ENCODE results near the gene NUMB.
A peak's percentile ranks its signal among the peaks of the same experiment; 100 is the strongest.

NUMB gene

GRCh38 chr14:73252491-73253322 lies 205.6 kb downstream of the NUMB start:
- Histone ChIP-seq H3K4me3 (ENCODE audit: low read length in 2 of 2) (no peak overlapping the region), H3K23ac (ENCODE audit: low read depth, low read length, poor library complexity) (peak overlapping the region; percentile 81), H2BK15ac (ENCODE audit: low read length) (no peak overlapping the region), H3K9ac (ENCODE audit: low read depth, low read length, poor library complexity) (no peak overlapping the region), H3K4ac (ENCODE audit: low read length) (no peak overlapping the region), H3K36me3 (replicated peaks in 1 of 2; ENCODE audit: control insufficient read depth in 2 of 2, insufficient read depth in 2 of 2, low read length in 2 of 2) (peaks cover 0 to 17% of the 10 kb centered on the region in 2 donors), H2BK120ac (ENCODE audit: low read depth, low read length) (no peak overlapping the region), H3K18ac (ENCODE audit: low read length) (peak overlapping the region; percentile 51), H2BK5ac (ENCODE audit: low read length) (no peak overlapping the region), H2BK12ac (ENCODE audit: low read length) (no peak overlapping the region), H3K4me2 (ENCODE audit: insufficient read depth, low read length, poor library complexity, severe bottlenecking) (no peak overlapping the region), H4K8ac (ENCODE audit: low read depth, low read length) (no peak overlapping the region), H3K27ac (replicated peaks; ENCODE audit: low read length) (no peak overlapping the region), H4K91ac (ENCODE audit: low read depth, low read length, poor library complexity) (peak overlapping the region; percentile 6), H3K27me3 (ENCODE audit: control insufficient read depth in 3 of 3, insufficient read depth in 3 of 3, low read depth in 1 of 3, low read length in 3 of 3) (no peaks in the 10 kb centered on the region), H3K79me1 (ENCODE audit: low read depth, low read length) (peaks cover 8% of the 10 kb centered on the region), H3K4me1 (ENCODE audit: control insufficient read depth in 2 of 2, insufficient read depth in 1 of 2, low read depth in 1 of 2, low read length in 2 of 2) (peaks cover 0 to 6% of the 10 kb centered on the region in 2 donors), H2AK5ac (ENCODE audit: low read depth, low read length) (peak overlapping the region; percentile 14), H3K9me3 (replicated peaks in 1 of 2; ENCODE audit: control insufficient read depth in 2 of 2, insufficient read depth in 1 of 2, low read depth in 1 of 2, low read length in 2 of 2) (peaks cover 0 to 2% of the 10 kb centered on the region in 2 donors), H3K14ac (ENCODE audit: low read length) (peak overlapping the region; percentile 12), H2AFZ (ENCODE audit: low read length) (no peak overlapping the region)
- DNase-seq (ENCODE audit: low spot score): no peak
- no CpG with 5 or more reads among the region's 29 CpGs for WGBS, 2 donors (ENCODE audit: extremely low coverage in 2 of 2, insufficient read length in 2 of 2, insufficient replicate concordance in 1 of 2)

DNA sequence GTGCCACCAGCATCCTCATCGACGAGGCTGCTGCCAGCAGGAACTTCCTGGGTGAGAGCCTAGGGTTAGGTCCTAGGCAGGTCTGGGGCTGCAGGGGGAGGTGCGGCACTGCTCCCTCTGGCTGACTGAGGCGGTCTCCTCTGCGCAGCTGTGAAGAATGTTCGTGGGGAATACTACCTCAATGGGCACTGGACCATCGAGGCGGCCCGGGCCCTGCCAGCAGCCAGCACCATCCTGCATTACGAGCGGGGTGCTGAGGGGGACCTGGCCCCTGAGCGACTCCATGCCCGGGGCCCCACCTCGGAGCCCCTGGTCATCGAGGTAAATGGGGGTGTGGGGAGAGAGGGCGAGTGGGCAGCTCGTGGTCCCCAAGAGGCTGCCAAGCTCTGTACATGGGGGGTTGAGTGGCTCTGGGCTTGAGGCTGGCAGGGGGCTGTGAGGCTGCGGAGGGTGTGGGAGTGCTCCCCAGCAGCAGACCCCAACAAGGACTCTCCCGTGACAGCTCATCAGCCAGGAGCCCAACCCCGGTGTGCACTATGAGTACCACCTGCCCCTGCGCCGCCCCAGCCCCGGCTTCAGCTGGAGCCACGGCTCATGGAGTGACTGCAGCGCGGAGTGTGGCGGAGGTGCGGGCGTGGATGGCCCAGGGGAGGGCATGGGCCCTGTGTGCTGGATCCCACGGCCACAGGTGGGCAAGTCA lies 206.7 kb downstream of the NUMB start:
- H3K27ac ChIP-seq (replicated peaks; ENCODE audit: low read length): no peak overlapping the region
- H2AK5ac ChIP-seq (ENCODE audit: low read depth, low read length): peak overlapping the region; percentile 56
- peak overlapping the region; percentile 71 for H3K14ac ChIP-seq (ENCODE audit: low read length)
- peaks cover 12% of the 10 kb centered on the region for H3K79me1 ChIP-seq (ENCODE audit: low read depth, low read length)
- H3K9me3 ChIP-seq (replicated peaks in 1 of 2; ENCODE audit: control insufficient read depth in 2 of 2, insufficient read depth in 1 of 2, low read depth in 1 of 2, low read length in 2 of 2): peaks cover 0 to 2% of the 10 kb centered on the region in 2 donors
- H4K91ac ChIP-seq (ENCODE audit: low read depth, low read length, poor library complexity): no peak overlapping the region
- no peaks in the 10 kb centered on the region for H3K27me3 ChIP-seq (ENCODE audit: control insufficient read depth in 3 of 3, insufficient read depth in 3 of 3, low read depth in 1 of 3, low read length in 3 of 3)
- no peak overlapping the region for H3K4me3 ChIP-seq (ENCODE audit: low read length in 2 of 2)
- H3K4ac ChIP-seq (ENCODE audit: low read length): no peak overlapping the region
- no CpG with 5 or more reads among the region's 30 CpGs for WGBS, 2 donors (ENCODE audit: extremely low coverage in 2 of 2, insufficient read length in 2 of 2, insufficient replicate concordance in 1 of 2)
- H2BK15ac ChIP-seq (ENCODE audit: low read length): no peak overlapping the region
- no peak for DNase-seq (ENCODE audit: low spot score)
- H3K36me3 ChIP-seq (replicated peaks in 1 of 2; ENCODE audit: control insufficient read depth in 2 of 2, insufficient read depth in 2 of 2, low read length in 2 of 2): peaks cover 0 to 19% of the 10 kb centered on the region in 2 donors
- H2AFZ ChIP-seq (ENCODE audit: low read length): no peak overlapping the region
- H2BK120ac ChIP-seq (ENCODE audit: low read depth, low read length): no peak overlapping the region
- no peak overlapping the region for H2BK12ac ChIP-seq (ENCODE audit: low read length)
- peaks cover 0 to 6% of the 10 kb centered on the region in 2 donors for H3K4me1 ChIP-seq (ENCODE audit: control insufficient read depth in 2 of 2, insufficient read depth in 1 of 2, low read depth in 1 of 2, low read length in 2 of 2)
- H3K4me2 ChIP-seq (ENCODE audit: insufficient read depth, low read length, poor library complexity, severe bottlenecking): no peak overlapping the region
- H3K18ac ChIP-seq (ENCODE audit: low read length): peak overlapping the region; percentile 48
- no peak overlapping the region for H2BK5ac ChIP-seq (ENCODE audit: low read length)
- no peak overlapping the region for H4K8ac ChIP-seq (ENCODE audit: low read depth, low read length)
- H3K9ac ChIP-seq (ENCODE audit: low read depth, low read length, poor library complexity): peak overlapping the region; percentile 44
- peak overlapping the region; percentile 43 for H3K23ac ChIP-seq (ENCODE audit: low read depth, low read length, poor library complexity)

GRCh38 chr14:73250781-73251500 lies 207.4 kb downstream of the NUMB start:
- H3K79me1 ChIP-seq (ENCODE audit: low read depth, low read length): peaks cover 12% of the 10 kb centered on the region
- no CpG with 5 or more reads among the region's 27 CpGs for WGBS, 2 donors (ENCODE audit: extremely low coverage in 2 of 2, insufficient read length in 2 of 2, insufficient replicate concordance in 1 of 2)

More at GRCh38 chr14:73250781-73251500, 207.4 kb downstream of the NUMB start:
- H2BK15ac ChIP-seq (ENCODE audit: low read length): no peak overlapping the region
- no peak overlapping the region for H2AFZ ChIP-seq (ENCODE audit: low read length)
- H3K9me3 ChIP-seq (replicated peaks in 1 of 2; ENCODE audit: control insufficient read depth in 2 of 2, insufficient read depth in 1 of 2, low read depth in 1 of 2, low read length in 2 of 2): peaks cover 0 to 2% of the 10 kb centered on the region in 2 donors
- H2BK120ac ChIP-seq (ENCODE audit: low read depth, low read length): no peak overlapping the region
- peak overlapping the region; percentile 75 for H2AK5ac ChIP-seq (ENCODE audit: low read depth, low read length)
- no peak overlapping the region for H2BK12ac ChIP-seq (ENCODE audit: low read length)
- no peaks in the 10 kb centered on the region for H3K27me3 ChIP-seq (ENCODE audit: control insufficient read depth in 3 of 3, insufficient read depth in 3 of 3, low read depth in 1 of 3, low read length in 3 of 3)
- no peak overlapping the region for H4K8ac ChIP-seq (ENCODE audit: low read depth, low read length)
- no peak for DNase-seq (ENCODE audit: low spot score)
- no peak overlapping the region for H2BK5ac ChIP-seq (ENCODE audit: low read length)
- H3K4ac ChIP-seq (ENCODE audit: low read length): no peak overlapping the region
- peak overlapping the region; percentile 92 for H3K23ac ChIP-seq (ENCODE audit: low read depth, low read length, poor library complexity)
- no peak overlapping the region for H3K4me3 ChIP-seq (ENCODE audit: low read length in 2 of 2)
- peaks cover 0 to 6% of the 10 kb centered on the region in 2 donors for H3K4me1 ChIP-seq (ENCODE audit: control insufficient read depth in 2 of 2, insufficient read depth in 1 of 2, low read depth in 1 of 2, low read length in 2 of 2)
- peaks cover 0 to 19% of the 10 kb centered on the region in 2 donors for H3K36me3 ChIP-seq (replicated peaks in 1 of 2; ENCODE audit: control insufficient read depth in 2 of 2, insufficient read depth in 2 of 2, low read length in 2 of 2)
- peak overlapping the region; percentile 44 for H3K9ac ChIP-seq (ENCODE audit: low read depth, low read length, poor library complexity)
- peak overlapping the region; percentile 27 for H3K18ac ChIP-seq (ENCODE audit: low read length)
- no peak overlapping the region for H3K14ac ChIP-seq (ENCODE audit: low read length)
- H3K27ac ChIP-seq (replicated peaks; ENCODE audit: low read length): no peak overlapping the region
- no peak overlapping the region for H3K4me2 ChIP-seq (ENCODE audit: insufficient read depth, low read length, poor library complexity, severe bottlenecking)
- H4K91ac ChIP-seq (ENCODE audit: low read depth, low read length, poor library complexity): no peak overlapping the region

Measured in neuronal stem cell (in vitro differentiated cells).